SK-N-SH (cell line): ENCODE results near the gene COL26A1. TPM values are rescaled to one million over a fixed set of nuclear protein-coding genes. Genes with fewer than 3 reads are reported as not detected.

Experiments
- CTCF ChIA-PET: fragments of 300-600, 350-600 bp; formaldehyde crosslinking; extraction: SDS; loops from one replicate; lab custom pipeline; 2021; lab: Yijun Ruan, JAX
- POLR2A ChIA-PET: fragments of 350-600 bp; sonication (Branson Sonifier 250); formaldehyde crosslinking; extraction: SDS; loops from one replicate; lab custom pipeline; 2020; ENCODE audit warnings: antibody characterized with exemption, inconsistent platforms; lab: Yijun Ruan, JAX
- DNase-seq: peaks from one replicate; pipeline ENCODE4 v3.0.0; 2012
- H2AFZ ChIP-seq: fragments of 200-600 bp; sonication (generic); 2 replicates; pipeline ENCODE4 v1.8.1; 2016; ENCODE audit warnings: antibody characterized with exemption, mild to moderate bottlenecking, low read depth
- H3F3A ChIP-seq: fragments of 200-600 bp; sonication (generic); replicated peaks from 2 replicates; pipeline ENCODE3; 2016; ENCODE audit warnings: antibody characterized with exemption, mild to moderate bottlenecking; ENCODE audit not compliant: insufficient read depth
- H3K27ac ChIP-seq, 2 experiments: fragments of 200-500 bp in 1 of 2; fragments of 200-600 bp in 1 of 2; sonication (Bioruptor generic) in 1 of 2; sonication (generic), shearing (Covaris generic) in 1 of 2; 2 replicates each; pipeline versions ENCODE4 v1.5.1 to v1.6.1; 2014 to 2016; ENCODE audit warnings: low read depth in 2 of 2, inconsistent platforms in 1 of 2, low read length in 1 of 2, mild to moderate bottlenecking in 1 of 2, mixed read lengths in 1 of 2
- H3K27me3 ChIP-seq: fragments of 200-600 bp; sonication (generic), shearing (Covaris generic); 2 replicates; pipeline ENCODE4 v1.6.1; 2016; ENCODE audit warnings: mixed run types; ENCODE audit not compliant: insufficient read depth
- H3K36me3 ChIP-seq, 2 experiments: fragments of 200-500 bp in 1 of 2; fragments of 200-600 bp in 1 of 2; sonication (Bioruptor generic) in 1 of 2; sonication (generic) in 1 of 2; replicated peaks in 1 of 2; 2 replicates each; pipeline versions ENCODE3 to v1.5.1; 2014 to 2016; ENCODE audit warnings: low read length in 1 of 2, mild to moderate bottlenecking in 1 of 2; ENCODE audit not compliant: insufficient read depth in 2 of 2, control insufficient read depth in 1 of 2
- H3K4me1 ChIP-seq, 2 experiments: fragments of 200-500 bp in 1 of 2; fragments of 200-600 bp in 1 of 2; sonication (Bioruptor generic) in 1 of 2; sonication (generic), shearing (Covaris generic) in 1 of 2; 2 replicates each; pipeline versions ENCODE4 v1.5.1 to v1.6.1; 2014 to 2016; ENCODE audit warnings: low read depth in 1 of 2, low read length in 1 of 2, mixed run types in 1 of 2; ENCODE audit not compliant: insufficient read depth in 2 of 2, control insufficient read depth in 1 of 2
- H3K4me2 ChIP-seq: fragments of 200-600 bp; sonication (generic), shearing (Covaris generic); 2 replicates; pipeline ENCODE4 v1.6.1; 2017; ENCODE audit warnings: mixed run types
- H3K4me3 ChIP-seq, 2 experiments: fragments of 200-500 bp in 1 of 2; fragments of 200-600 bp in 1 of 2; sonication (Bioruptor generic) in 1 of 2; sonication (generic), shearing (Covaris generic) in 1 of 2; 2 replicates each; pipeline versions ENCODE4 v1.5.1 to v1.8.1; 2014 to 2016; ENCODE audit warnings: low read depth in 2 of 2, inconsistent platforms in 1 of 2, low read length in 1 of 2, mild to moderate bottlenecking in 1 of 2, mixed read lengths in 1 of 2, moderate library complexity in 1 of 2
- H3K79me2 ChIP-seq: fragments of 200-600 bp; sonication (generic); 2 replicates; pipeline ENCODE4 v1.8.1; 2017; ENCODE audit warnings: mild to moderate bottlenecking; ENCODE audit not compliant: insufficient read depth
- H3K9ac ChIP-seq: fragments of 200-600 bp; sonication (generic); 2 replicates; pipeline ENCODE4 v1.6.1; 2017; ENCODE audit warnings: mixed run types
- H3K9me2 ChIP-seq: fragments of 200-600 bp; sonication (generic); 2 replicates; pipeline ENCODE4 v1.6.1; 2017; ENCODE audit warnings: mixed run types
- H3K9me3 ChIP-seq: fragments of 200-600 bp; sonication (generic); 2 replicates; pipeline ENCODE4 v1.6.1; 2017; ENCODE audit warnings: mixed run types, mild to moderate bottlenecking, moderate library complexity
- H4K20me1 ChIP-seq: fragments of 200-600 bp; sonication (generic); 2 replicates; pipeline ENCODE4 v1.6.1; 2017; ENCODE audit warnings: mild to moderate bottlenecking, mixed run types; ENCODE audit not compliant: insufficient read depth
- CHD2 ChIP-seq: fragments of 150-350 bp; IDR thresholded peaks from 2 replicates; pipeline ENCODE4 v1.6.1; 2018; ENCODE audit warnings: low read length; ENCODE audit not compliant: partially characterized antibody
- ELF1 ChIP-seq: IDR thresholded peaks from 2 replicates; pipeline ENCODE4 v1.4.0; 2012
- FOXJ3 ChIP-seq: sonication (generic); formaldehyde crosslinking; IDR thresholded peaks from 2 replicates; pipeline ENCODE4 v1.5.1; 2020; ENCODE audit warnings: mild to moderate bottlenecking, missing genetic modification reagents
- GABPA ChIP-seq: IDR thresholded peaks from 2 replicates; pipeline ENCODE4 v1.4.0; 2012; ENCODE audit warnings: low read depth, mild to moderate bottlenecking
- JUND ChIP-seq: IDR thresholded peaks from 2 replicates; pipeline ENCODE4 v1.4.0; 2012
- MAX ChIP-seq: IDR thresholded peaks from 2 replicates; pipeline ENCODE4 v1.4.0; 2012; ENCODE audit warnings: low read depth
- POLR2AphosphoS5 ChIP-seq: IDR thresholded peaks from 2 replicates; pipeline ENCODE4 v1.6.1; 2012; ENCODE audit warnings: low read depth, low read length
- RAD21 ChIP-seq: IDR thresholded peaks from 2 replicates; pipeline ENCODE4 v1.6.1; 2012; ENCODE audit warnings: mild to moderate bottlenecking, low read length
- RCOR1 ChIP-seq: fragments of 150-350 bp; IDR thresholded peaks from 2 replicates; pipeline ENCODE4 v1.6.1; 2017; ENCODE audit warnings: antibody characterized with exemption, low read length
- RFX5 ChIP-seq: IDR thresholded peaks from 2 replicates; pipeline ENCODE4 v1.6.1; 2012; ENCODE audit warnings: mild to moderate bottlenecking, improper control_type of control experiment, low read length
- ZBTB33 ChIP-seq: IDR thresholded peaks from 2 replicates; pipeline ENCODE4 v1.4.0; 2012; ENCODE audit warnings: low read depth, borderline replicate concordance
- WGBS: methylation state at CpG from one replicate; pipeline ENCODE4 v1.1.6; 2017; ENCODE audit warnings: low lambda C conversion rate; 5-methylcytosine and 5-hydroxymethylcytosine counted together
- polyA plus RNA-seq, 3 experiments: library from polyadenylated mRNA; depleted of rRNA; stranded (reverse); fragments of >200 nt; gene quantifications; 2 replicates each; pipeline ENCODE4 v1.2.3, GENCODE V29; 2012
- TF ChIP-seq, protein P1 (sequence below): fragments of 200-600 bp; sonication (generic); IDR thresholded peaks from 2 replicates; pipeline ENCODE4 v1.6.1; 2017; ENCODE audit warnings: antibody characterized with exemption, mild to moderate bottlenecking, moderate library complexity
- TF ChIP-seq, protein P2 (sequence below): fragments of 150-350 bp; IDR thresholded peaks from 2 replicates; pipeline ENCODE4 v1.6.1; 2017; ENCODE audit warnings: antibody characterized with exemption, low read length, low read depth, borderline replicate concordance
- TF ChIP-seq, protein P3 (sequence below): IDR thresholded peaks from 2 replicates; pipeline ENCODE4; 2012

The COL26A1 gene
- polyA plus RNA-seq, 1 of the 3 experiments (the other 2 are of a cell fraction), result 0.05 TPM

GRCh38 chr7:101591504-101591903, 228.8 kb downstream of the COL26A1 start:
- H3K9me2 ChIP-seq, result no peaks in the 10 kb centered on the region
- DNase-seq, result no peak
- CTCF ChIA-PET, result interaction anchor here (2.7 to 5.6 kb wide), 2 partner anchors 11 to 48 kb away, joined by 11 to 47 read pairs; no protein-coding TSS in a partner anchor
- peaks cover 5% of the 10 kb centered on the region; the same call in 1 of the 2 replicates for H3K27me3 ChIP-seq
- H4K20me1 ChIP-seq, result no peaks in the 10 kb centered on the region
- no peaks in the 10 kb centered on the region for H3K9me3 ChIP-seq
- no peaks in the 10 kb centered on the region for H3K79me2 ChIP-seq
- no peak overlapping the region for H3K4me2 ChIP-seq
- no peak overlapping the region for H2AFZ ChIP-seq
- POLR2A ChIA-PET, result no interaction called here
- H3F3A ChIP-seq, result no peaks in the 10 kb centered on the region
- H3K9ac ChIP-seq, result no peak overlapping the region
- H3K4me3 ChIP-seq, result no peak overlapping the region
- peaks cover 0 to 15% of the 10 kb centered on the region in 2 experiments; a peak in 1 of 4 replicates for H3K4me1 ChIP-seq
- WGBS, result 65% methylated on average over 2 of the region's 2 CpGs
- H3K36me3 ChIP-seq, result no peaks in the 10 kb centered on the region
- TF ChIP-seq FOXJ3 (no peak), ELF1 (no peak), POLR2AphosphoS5 (no peak), ZBTB33 (no peak), GABPA (no peak), CHD2 (no peak), RFX5 (no peak), RAD21 (no peak), RCOR1 (no peak), MAX (no peak), JUND (no peak)
- TF ChIP-seq, protein P1, sequence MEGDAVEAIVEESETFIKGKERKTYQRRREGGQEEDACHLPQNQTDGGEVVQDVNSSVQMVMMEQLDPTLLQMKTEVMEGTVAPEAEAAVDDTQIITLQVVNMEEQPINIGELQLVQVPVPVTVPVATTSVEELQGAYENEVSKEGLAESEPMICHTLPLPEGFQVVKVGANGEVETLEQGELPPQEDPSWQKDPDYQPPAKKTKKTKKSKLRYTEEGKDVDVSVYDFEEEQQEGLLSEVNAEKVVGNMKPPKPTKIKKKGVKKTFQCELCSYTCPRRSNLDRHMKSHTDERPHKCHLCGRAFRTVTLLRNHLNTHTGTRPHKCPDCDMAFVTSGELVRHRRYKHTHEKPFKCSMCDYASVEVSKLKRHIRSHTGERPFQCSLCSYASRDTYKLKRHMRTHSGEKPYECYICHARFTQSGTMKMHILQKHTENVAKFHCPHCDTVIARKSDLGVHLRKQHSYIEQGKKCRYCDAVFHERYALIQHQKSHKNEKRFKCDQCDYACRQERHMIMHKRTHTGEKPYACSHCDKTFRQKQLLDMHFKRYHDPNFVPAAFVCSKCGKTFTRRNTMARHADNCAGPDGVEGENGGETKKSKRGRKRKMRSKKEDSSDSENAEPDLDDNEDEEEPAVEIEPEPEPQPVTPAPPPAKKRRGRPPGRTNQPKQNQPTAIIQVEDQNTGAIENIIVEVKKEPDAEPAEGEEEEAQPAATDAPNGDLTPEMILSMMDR, result no peak
- TF ChIP-seq, protein P2, sequence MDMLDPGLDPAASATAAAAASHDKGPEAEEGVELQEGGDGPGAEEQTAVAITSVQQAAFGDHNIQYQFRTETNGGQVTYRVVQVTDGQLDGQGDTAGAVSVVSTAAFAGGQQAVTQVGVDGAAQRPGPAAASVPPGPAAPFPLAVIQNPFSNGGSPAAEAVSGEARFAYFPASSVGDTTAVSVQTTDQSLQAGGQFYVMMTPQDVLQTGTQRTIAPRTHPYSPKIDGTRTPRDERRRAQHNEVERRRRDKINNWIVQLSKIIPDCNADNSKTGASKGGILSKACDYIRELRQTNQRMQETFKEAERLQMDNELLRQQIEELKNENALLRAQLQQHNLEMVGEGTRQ, result no peak
- TF ChIP-seq, protein P3, sequence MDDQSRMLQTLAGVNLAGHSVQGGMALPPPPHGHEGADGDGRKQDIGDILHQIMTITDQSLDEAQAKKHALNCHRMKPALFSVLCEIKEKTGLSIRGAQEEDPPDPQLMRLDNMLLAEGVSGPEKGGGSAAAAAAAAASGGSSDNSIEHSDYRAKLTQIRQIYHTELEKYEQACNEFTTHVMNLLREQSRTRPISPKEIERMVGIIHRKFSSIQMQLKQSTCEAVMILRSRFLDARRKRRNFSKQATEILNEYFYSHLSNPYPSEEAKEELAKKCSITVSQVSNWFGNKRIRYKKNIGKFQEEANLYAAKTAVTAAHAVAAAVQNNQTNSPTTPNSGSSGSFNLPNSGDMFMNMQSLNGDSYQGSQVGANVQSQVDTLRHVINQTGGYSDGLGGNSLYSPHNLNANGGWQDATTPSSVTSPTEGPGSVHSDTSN, result no peak
- no peak overlapping the region for H3K27ac ChIP-seq
